Measurements from ENCODE around the gene CAPN12.
"Not testable (repeated sequence)": the region's sequence is repeated elsewhere in the genome, so short reads cannot be mapped to it uniquely, and the experiment has no call there.

DNA sequence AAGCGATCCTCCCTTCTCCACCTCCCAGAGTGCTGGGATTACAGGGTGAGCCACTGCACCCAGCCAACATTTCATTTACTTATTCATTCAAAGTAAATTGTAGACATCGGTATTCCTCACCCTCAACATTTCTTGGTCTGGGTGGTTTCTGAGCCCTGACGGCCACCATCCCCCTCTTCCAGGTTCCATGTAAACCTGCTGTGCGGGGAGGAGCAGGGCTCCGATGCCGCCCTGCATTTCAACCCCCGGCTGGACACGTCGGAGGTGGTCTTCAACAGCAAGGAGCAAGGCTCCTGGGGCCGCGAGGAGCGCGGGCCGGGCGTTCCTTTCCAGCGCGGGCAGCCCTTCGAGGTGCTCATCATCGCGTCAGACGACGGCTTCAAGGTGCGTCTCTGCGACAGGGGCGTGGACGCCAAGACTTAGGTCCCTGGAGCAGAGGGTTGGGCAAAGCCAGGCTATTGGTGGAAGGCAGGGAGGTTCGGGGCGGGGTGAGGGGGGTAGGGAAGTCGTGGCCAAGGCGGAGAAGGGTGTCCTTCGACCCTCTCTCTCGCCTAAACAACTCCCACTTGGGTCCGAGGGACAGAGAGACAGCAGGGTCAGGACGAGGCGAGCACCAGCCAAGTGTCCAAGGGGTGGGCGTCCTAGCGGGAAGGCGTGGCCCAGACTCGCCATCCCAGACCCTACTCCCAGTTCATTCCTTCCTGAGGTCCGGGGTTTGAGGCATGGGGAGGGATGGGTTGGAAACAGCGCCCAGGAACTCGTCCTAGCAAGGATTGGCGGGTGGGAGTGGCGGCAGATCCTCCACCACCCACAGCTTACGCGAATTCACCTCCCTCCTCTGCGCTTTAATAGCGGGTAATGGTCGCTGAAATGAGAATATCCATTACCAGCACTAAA is 46.5 kb upstream of the CAPN12 start:
- TF ChIP-seq, protein P1, sequence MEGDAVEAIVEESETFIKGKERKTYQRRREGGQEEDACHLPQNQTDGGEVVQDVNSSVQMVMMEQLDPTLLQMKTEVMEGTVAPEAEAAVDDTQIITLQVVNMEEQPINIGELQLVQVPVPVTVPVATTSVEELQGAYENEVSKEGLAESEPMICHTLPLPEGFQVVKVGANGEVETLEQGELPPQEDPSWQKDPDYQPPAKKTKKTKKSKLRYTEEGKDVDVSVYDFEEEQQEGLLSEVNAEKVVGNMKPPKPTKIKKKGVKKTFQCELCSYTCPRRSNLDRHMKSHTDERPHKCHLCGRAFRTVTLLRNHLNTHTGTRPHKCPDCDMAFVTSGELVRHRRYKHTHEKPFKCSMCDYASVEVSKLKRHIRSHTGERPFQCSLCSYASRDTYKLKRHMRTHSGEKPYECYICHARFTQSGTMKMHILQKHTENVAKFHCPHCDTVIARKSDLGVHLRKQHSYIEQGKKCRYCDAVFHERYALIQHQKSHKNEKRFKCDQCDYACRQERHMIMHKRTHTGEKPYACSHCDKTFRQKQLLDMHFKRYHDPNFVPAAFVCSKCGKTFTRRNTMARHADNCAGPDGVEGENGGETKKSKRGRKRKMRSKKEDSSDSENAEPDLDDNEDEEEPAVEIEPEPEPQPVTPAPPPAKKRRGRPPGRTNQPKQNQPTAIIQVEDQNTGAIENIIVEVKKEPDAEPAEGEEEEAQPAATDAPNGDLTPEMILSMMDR (IDR thresholded peaks at IDR 0.05 in 4 of 5, conservative IDR thresholded peaks at IDR 0.05 in 1 of 5): not testable (repeated sequence)
- TF ChIP-seq POLR2A (IDR thresholded peaks at IDR 0.05): not testable (repeated sequence)
